A204.1 (cell line): ENCODE data around the gene S1PR2.
A peak's percentile ranks its signal among the peaks of the same experiment; 100 is the strongest.
"Not testable (repeated sequence)": the region's sequence is repeated elsewhere in the genome, so short reads cannot be mapped to it uniquely, and the experiment has no call there.

Experiments
- FAIRE-seq: peaks from 2 replicates; lab custom pipeline; 2012; peaks lifted over from hg19 to GRCh38; lab: Jason Lieb, UNC

S1PR2 gene

GRCh38 chr19:10223488-10224213, 7.5 kb downstream of the S1PR2 start:
- no peak for FAIRE-seq

DNA sequence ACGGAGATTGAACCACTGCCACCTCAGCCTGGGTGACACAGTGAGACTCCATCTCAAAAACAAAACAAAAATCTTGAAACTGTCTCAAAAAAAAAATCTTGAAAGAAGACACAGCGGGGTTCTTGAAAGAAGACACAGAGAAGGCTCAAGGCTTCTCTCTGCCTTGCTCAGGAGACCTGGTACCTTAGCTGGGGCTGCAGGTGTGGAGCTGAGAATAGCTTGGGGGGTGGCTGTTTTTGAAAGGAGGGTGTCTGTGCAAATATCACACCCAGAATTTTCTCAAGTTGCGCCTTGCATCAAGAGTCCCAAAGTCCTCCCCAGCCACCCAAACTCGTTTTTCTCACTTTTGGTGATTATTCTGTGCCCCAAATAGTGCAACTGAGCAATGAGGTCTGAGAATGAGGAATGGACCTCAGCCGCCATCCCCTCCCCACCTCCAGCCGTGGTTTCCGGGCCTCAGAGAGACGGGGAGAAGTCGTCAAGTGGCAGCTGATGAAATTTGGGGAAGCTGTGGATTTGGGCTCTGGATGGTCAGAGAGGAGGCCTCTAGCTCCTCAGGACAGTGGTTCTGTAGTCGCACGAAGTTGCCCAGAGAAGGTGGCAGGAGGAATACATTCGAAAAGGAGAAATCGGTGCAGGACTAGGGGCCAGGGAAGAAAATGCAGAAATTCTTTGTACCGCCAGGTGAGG, 8.8 kb downstream of the S1PR2 start:
- FAIRE-seq: no peak

GRCh38 chr19:10220695-10221094, 10.4 kb downstream of the S1PR2 start:
- no peak for FAIRE-seq

DNA sequence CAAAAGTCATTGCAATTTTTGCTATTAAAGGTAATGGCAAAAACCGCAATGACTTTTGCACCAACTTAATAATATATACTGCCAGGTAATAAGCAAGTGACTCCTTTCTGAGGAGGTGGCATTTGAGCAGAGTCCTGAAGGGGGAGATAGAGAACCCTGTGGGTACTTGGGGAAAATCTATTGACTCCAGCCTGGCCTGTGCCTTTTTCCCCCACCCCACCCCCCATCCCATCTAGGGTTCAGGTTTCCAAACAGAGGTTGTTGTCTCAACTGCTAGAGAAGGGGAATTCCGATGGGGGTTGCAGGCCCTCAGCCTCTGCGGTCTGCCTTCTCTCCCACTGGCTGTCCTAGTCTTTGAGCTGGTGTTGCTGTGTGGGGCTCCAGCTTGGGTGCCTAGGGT, 11.5 kb downstream of the S1PR2 start:
- FAIRE-seq: no peak

DNA sequence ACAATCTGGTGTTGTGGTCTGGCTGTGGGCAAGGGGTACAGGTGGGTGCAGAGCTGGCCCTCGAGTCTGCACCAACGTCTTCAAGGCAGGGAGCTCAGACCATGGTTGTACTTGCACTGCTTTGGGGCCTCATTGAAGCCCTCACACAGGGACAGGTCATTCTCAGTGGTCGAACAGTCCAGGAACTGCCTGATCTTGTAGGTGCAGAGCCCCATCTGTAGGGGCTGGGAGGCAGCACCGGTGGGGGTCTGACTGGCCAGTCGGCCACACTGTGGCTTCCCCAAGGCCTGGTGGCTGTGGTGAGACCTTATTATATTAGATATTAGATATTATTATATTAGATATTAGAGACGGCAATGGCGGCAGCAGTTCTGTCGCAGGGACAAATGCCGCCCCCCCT, 14.0 kb downstream of the S1PR2 start:
- no peak for FAIRE-seq

DNA sequence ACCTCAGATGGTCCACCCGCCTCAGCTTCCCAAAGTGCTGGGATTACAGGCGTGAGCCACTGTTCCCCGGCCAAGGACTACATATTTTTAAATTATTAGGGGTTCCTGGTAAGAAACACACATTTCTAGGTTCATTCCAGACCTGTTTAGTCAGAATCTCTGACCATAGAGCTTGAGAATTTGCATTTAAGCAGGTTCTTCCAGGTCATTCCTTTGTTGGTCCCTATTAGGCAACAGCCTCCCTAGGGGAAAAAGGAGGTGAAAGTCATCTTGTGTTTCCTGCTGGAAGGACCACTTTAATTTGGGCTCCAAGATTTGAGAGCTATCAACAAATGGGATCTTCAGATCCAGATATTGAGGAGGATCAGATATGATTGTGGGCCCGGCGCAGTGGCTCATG, 16.3 kb downstream of the S1PR2 start:
- FAIRE-seq: no peak

- FAIRE-seq: no peak
These were observed 19.4 kb downstream of the S1PR2 start for GRCh38 chr19:10211691-10212090.

DNA sequence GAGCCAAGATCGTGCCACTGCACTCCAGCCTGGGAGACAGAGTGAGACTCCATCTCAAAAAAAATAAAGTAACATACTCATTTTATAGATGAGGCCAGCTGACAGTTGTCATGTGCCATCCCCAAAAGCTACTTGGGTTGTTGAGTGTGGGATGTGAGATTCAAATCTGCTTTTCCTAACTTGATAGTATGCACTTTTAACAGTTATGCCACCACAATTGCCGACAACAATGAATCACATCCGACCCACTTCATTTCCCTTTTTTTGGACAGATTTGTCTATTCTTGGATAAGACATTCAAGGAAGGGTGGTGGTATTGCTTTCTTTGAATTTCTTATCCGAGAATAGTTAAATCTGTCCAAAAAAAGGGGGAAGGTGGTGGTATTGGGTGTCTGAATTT, 20.1 kb downstream of the S1PR2 start:
- FAIRE-seq: no peak

- no peak for FAIRE-seq
These were observed 21.8 kb downstream of the S1PR2 start for GRCh38 chr19:10209315-10209714.

DNA sequence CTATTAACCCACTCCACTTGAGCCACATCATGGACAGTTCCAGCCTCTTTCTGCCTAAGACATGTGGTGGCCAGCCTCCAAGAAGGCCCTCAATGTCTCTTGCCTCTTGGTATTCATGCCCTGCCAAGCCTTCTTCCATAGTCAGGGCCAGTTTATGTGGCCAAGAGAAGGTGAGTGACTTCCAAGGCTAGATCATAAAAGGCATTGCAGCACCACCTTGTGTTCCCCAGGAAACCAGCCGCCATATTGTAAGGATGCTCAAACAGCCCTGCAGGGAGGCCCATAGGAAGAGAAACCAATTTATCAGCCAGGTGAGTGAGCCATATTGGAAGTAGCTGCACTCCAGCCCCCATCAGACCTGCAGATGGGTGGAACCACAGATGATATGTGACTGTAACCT, 24.1 kb downstream of the S1PR2 start:
- FAIRE-seq: no peak

DNA sequence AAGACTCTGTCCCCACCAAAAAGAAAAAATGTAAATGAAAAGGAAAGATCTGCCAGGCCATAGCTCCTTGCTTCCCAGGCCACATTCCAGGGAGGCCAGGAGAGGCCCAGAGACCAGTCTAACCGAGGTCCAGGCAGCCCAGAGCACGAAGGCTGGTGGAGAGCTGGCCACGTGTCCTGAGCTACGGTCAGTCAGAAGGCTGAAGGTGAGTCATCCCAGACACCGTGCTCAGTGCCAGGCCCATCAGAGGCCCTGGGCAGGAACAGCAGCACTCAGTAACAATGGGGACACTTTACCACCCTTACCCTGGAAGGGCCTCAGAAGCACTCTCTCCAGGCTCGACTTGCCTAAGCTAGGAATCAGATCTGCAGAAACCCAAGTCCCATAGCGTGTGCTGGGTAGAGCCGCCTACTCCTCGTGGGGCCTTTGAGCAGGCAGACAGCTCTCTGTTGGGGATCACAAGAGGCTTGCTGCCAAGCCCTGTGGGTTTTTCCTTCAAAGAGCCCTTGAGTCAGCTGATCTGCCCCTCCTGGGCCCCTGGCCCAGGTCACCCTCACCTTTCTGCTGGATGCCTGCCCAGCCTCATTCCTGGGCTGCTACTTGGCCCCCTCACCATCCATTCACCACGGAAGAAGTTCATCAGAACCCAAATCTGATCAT, 24.8 kb downstream of the S1PR2 start:
- FAIRE-seq: no peak

GRCh38 chr19:10205636-10206035, 25.5 kb downstream of the S1PR2 start:
- no peak for FAIRE-seq

DNA sequence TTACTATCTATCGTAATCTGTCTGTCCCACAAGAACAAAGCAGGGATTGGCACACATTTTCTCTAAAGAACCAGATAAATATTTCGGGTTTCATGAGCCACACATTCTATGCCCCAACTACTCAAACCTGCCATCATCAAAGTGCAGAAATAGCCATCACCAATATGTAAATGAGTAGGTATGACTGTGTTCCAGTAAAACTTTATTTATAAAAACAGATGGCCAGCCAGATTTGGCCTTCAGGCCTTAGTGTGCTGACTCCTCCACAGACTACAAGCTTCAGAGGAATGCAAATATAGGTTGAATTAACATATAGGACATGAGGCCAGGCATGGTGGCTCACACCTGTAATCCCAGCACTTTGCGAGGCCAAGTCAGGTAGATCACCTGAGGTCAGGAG, 27.4 kb downstream of the S1PR2 start:
- no peak for FAIRE-seq

DNA sequence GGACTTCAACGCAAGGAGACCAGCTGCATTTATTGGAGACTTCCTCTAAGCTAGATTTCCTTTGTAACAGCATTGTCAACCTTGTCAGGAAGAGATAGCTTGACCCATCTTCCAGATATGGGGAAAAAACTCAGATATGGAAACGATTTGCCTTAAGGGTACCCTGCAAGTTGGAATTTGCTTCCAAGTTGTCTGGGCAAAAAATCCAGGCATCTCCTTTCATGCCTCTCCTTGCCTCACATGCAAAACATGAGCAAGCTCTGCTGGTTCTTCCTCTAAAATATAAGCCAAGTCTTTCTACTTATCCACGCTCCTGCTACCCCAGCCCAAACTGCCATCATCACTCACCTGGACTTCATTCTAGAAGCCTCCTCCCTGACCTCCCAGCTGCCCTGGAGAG, 30.0 kb downstream of the S1PR2 start:
- no peak for FAIRE-seq

DNA sequence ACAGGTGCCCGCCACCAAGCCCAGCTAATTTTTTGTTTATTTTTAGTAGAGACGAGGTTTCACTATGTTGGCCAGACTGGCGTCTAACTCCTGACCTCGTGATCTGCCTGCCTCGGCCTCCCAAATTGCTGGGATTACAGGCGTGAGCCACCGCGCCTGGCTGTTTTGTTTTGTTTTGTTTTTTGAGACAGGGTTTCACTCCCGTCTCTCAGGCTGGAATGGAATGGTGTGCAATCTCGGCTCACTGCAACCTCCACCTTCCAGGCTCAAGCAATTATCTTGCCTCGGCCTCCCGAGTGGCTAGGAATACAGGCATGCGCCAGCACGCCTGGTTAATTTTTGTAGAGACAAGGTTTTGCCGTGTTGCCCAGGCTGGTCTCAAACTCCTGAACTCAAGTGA, 31.0 kb downstream of the S1PR2 start:
- FAIRE-seq: not testable (repeated sequence)

- not testable (repeated sequence) for FAIRE-seq
These were observed 32.1 kb downstream of the S1PR2 start for GRCh38 chr19:10198889-10199644.

DNA sequence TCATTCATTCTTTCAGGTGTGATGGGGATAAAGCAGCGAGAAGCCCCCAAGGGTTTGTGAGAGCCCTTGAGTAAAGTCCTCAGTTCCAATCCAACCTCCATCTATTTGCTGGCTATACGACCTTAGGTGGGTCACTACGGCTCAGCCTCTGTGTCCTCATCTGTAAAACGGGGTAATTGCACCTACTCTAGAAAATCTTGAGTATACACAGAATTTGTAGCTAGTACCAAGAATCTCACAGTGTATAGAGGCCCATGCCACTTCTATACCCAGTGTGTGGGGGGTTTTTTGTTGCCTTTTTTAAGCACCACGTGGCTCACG, 36.0 kb downstream of the S1PR2 start:
- no peak for FAIRE-seq

DNA sequence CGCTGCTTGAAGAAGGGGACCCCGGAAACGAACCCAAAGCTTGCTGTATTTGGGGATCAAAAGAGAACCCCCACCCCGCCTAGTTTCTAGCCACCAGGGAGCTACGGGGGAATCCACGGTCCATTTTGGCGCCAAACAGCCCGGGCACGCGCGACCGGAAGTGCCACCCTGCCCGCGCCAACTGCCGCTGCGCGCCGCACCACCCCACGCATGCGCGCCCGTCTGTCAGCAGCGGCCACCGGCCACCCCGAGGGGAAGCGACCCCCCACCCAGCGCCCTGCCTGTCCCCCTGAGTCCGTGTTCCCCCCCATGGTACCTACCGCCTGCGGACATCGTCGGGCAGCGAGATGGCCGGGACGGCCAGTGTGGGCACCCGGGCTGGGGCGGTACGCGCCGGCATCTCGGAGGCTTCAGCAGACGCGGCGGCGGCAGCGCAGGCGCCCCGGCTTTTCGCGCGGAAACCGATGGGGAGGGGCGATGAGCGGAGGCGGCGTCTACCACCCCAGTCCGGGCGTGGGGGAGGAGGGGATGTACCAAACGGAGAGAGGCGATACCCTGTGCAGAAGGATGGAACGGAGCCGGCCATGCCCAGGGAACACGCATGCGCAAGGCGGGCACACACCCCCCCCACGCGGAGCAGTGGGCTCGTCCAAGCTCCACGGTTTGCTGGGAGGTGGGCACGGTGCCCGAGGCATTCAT, 36.5 kb downstream of the S1PR2 start, which contains the start of gene DNMT1:
Gene DNMT1 (minus strand): TSS at position 454 of the 699 bp plus-strand sequence. CDS start 54 bp downstream, at position 400.
- peak; percentile 82 for FAIRE-seq

- FAIRE-seq: no peak
These were observed 37.2 kb downstream of the S1PR2 start for GRCh38 chr19:10193790-10194499.

DNA sequence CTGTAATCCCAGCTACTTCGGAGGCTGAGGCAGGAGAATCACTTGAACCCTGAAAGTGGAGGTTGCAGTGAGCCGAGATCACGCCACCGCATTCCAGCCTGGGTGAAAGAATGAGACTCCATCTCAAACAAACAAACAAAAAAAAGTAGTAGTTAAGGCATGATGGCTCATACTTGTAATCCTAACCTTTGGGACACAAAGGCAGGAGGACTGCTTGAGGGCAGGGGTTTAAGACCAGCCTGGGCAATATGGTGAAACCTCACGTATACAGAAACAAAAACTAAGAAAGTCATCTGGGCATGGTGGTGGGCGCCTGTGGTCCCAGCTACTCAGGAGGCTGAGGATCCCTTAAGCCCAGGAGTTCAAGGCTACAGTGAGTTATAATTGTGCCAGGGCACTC, 38.2 kb downstream of the S1PR2 start:
- FAIRE-seq: no peak

- no peak for FAIRE-seq
These were observed 39.8 kb downstream of the S1PR2 start for GRCh38 chr19:10191347-10191746.

DNA sequence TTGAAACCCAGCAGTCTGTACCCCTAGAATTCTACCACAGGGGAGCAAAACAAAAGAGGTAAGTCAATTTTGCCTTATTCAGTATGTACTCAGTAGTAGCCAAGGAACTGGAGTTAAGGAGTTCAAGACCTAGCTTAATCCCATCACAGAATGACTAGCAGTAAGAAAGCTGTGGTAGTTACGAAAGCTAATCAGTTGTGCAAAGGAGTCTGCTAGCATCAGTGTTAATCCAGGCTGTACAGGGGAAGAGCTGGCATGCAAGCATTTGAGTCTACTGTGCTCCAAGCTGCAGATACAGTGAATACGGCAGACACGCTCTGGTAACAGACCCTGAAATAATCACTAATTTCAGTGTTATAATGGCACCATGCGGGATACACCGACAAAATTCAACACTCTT, 41.1 kb downstream of the S1PR2 start:
- FAIRE-seq: no peak
